Measurements from ENCODE around the gene PHACTR1. TPM values are rescaled to one million over a fixed set of nuclear protein-coding genes. Genes with fewer than 3 reads are reported as not detected.
A peak's percentile ranks its signal among the peaks of the same experiment; 100 is the strongest.

The PHACTR1 gene
- total and polyA plus RNA-seq, 7 donors: 0.04 to 3.0 (median 0.85) TPM

- H3K27ac ChIP-seq: no peak overlapping the region
- intact Hi-C loops (cut with DNase I): no loop called here
- 82 to 87% (median 82%) methylated on average over 4 of the region's 4 CpGs for WGBS, 3 donors
- no peaks in the 10 kb centered on the region for H3K27me3 ChIP-seq (ENCODE audit: insufficient read depth in 3 of 3, low read length in 2 of 3)
- DNase-seq: no peak
- no peak for ATAC-seq
- H3K4me3 ChIP-seq: no peak overlapping the region
- H3K9me3 ChIP-seq: no peaks in the 10 kb centered on the region
- H3K4me1 ChIP-seq: no peaks in the 10 kb centered on the region
- H3K36me3 ChIP-seq (ENCODE audit: insufficient read depth in 1 of 2, low read depth in 1 of 2): no peaks in the 10 kb centered on the region
- no peak for TF ChIP-seq CTCF (IDR thresholded peaks at IDR 0.05)
These were observed 349.5 kb downstream of the PHACTR1 start for GRCh38 chr6:13066050-13066449.

GRCh38 chr6:13066820-13067219, 350.3 kb downstream of the PHACTR1 start:
- Histone ChIP-seq H3K36me3 (ENCODE audit: insufficient read depth in 1 of 2, low read depth in 1 of 2) (no peaks in the 10 kb centered on the region), H3K27ac (no peak overlapping the region), H3K4me1 (peaks cover under 1% of the 10 kb centered on the region), H3K27me3 (ENCODE audit: insufficient read depth in 3 of 3, low read length in 2 of 3) (no peaks in the 10 kb centered on the region), H3K9me3 (no peaks in the 10 kb centered on the region), H3K4me3 (no peak overlapping the region)
- intact Hi-C loops (cut with DNase I): no loop called here
- no peak for ATAC-seq
- TF ChIP-seq CTCF (IDR thresholded peaks at IDR 0.05): no peak
- WGBS, 3 donors: 19 to 45% (median 34%) methylated on average over 1 of the region's 1 CpG
- DNase-seq: no peak

- Histone ChIP-seq H3K27ac (peak overlapping the region; percentile 50), H3K9me3 (no peaks in the 10 kb centered on the region), H3K4me1 (peaks cover 4% of the 10 kb centered on the region), H3K4me3 (no peak overlapping the region), H3K36me3 (ENCODE audit: insufficient read depth in 1 of 2, low read depth in 1 of 2) (no peaks in the 10 kb centered on the region), H3K27me3 (ENCODE audit: insufficient read depth in 3 of 3, low read length in 2 of 3) (no peaks in the 10 kb centered on the region)
- TF ChIP-seq CTCF (IDR thresholded peaks at IDR 0.05): no peak
- ATAC-seq: no peak
- intact Hi-C loops (cut with DNase I): no loop called here
- 60 to 78% (median 70%) methylated on average over 12 of the region's 12 CpGs for WGBS, 3 donors
- no peak for DNase-seq
These were observed 352.1 kb downstream of the PHACTR1 start for GRCh38 chr6:13068586-13069210.

- no peak overlapping the region for H3K27ac ChIP-seq
- no peak for TF ChIP-seq CTCF (IDR thresholded peaks at IDR 0.05)
- no peak for ATAC-seq
- intact Hi-C loops (cut with DNase I): no loop called here
- H3K4me1 ChIP-seq: peaks cover 4% of the 10 kb centered on the region
- H3K4me3 ChIP-seq: no peak overlapping the region
- no peaks in the 10 kb centered on the region for H3K27me3 ChIP-seq (ENCODE audit: insufficient read depth in 3 of 3, low read length in 2 of 3)
- no peaks in the 10 kb centered on the region for H3K36me3 ChIP-seq (ENCODE audit: insufficient read depth in 1 of 2, low read depth in 1 of 2)
- H3K9me3 ChIP-seq: no peaks in the 10 kb centered on the region
- 31 to 37% (median 35%) methylated on average over 6 of the region's 6 CpGs for WGBS, 3 donors
- DNase-seq: no peak
These were observed 355.2 kb downstream of the PHACTR1 start for GRCh38 chr6:13071550-13072345.
